IPS-18a (cell line): ENCODE results near the gene SMPD1.

Source experiments
- H3K27ac ChIP-seq: one replicate; pipeline ENCODE4 v1.5.1; 2013; ENCODE audit warnings: low read length
- H3K27me3 ChIP-seq: one replicate; pipeline ENCODE4 v1.6.1; 2013; ENCODE audit warnings: mild to moderate bottlenecking, low read length; ENCODE audit not compliant: control insufficient read depth, insufficient read depth
- H3K36me3 ChIP-seq: one replicate; pipeline ENCODE4 v1.6.1; 2013; ENCODE audit warnings: low read depth, low read length; ENCODE audit not compliant: control insufficient read depth
- H3K4me1 ChIP-seq: one replicate; pipeline ENCODE4 v1.6.1; 2013; ENCODE audit warnings: low read depth, low read length; ENCODE audit not compliant: control insufficient read depth
- H3K4me3 ChIP-seq: one replicate; pipeline ENCODE4 v1.5.1; 2013; ENCODE audit warnings: low read length
- H3K9ac ChIP-seq: one replicate; pipeline ENCODE4 v1.6.1; 2013; ENCODE audit warnings: mild to moderate bottlenecking, low read length, moderate library complexity
- H3K9me3 ChIP-seq: one replicate; pipeline ENCODE4 v1.6.1; 2013; ENCODE audit warnings: low read depth, low read length; ENCODE audit not compliant: control insufficient read depth

The SMPD1 gene

DNA sequence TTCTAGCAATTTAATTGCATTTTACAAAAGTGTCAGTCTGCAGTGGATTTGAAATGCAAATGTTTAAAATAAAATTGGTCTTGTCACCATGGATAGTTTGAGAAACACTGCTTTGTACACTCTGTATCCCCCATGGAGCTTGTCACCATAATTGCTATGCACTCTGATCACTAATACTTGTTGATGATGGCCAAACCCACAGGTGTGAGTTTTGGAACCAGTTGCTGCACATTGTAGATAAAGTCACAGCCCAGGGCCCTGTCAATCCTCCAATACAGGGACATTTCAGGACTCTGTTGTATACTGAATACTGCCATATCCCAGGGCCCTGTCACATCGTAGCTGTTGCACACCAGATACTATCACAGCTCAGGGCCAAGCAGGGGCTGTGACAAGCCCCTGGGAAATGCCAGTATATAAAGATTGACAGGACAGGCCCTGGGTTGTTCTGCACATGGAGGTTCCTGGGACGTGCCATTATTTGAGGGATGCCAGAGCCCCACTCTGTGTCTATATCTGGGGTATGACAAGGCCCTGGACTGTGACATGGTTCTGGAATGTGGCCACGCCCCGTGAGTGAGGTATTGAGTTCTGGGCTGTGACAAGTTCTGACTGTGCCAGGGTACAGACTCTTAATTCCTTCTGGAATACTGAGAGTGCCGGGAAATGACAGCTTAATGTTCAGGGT is 27.9 kb upstream of the SMPD1 start:
- Histone ChIP-seq H3K27me3 (no peaks in the 10 kb centered on the region), H3K9ac (no peak overlapping the region), H3K36me3 (no peaks in the 10 kb centered on the region), H3K4me3 (no peak overlapping the region), H3K27ac (no peak overlapping the region), H3K4me1 (no peaks in the 10 kb centered on the region), H3K9me3 (no peaks in the 10 kb centered on the region)

DNA sequence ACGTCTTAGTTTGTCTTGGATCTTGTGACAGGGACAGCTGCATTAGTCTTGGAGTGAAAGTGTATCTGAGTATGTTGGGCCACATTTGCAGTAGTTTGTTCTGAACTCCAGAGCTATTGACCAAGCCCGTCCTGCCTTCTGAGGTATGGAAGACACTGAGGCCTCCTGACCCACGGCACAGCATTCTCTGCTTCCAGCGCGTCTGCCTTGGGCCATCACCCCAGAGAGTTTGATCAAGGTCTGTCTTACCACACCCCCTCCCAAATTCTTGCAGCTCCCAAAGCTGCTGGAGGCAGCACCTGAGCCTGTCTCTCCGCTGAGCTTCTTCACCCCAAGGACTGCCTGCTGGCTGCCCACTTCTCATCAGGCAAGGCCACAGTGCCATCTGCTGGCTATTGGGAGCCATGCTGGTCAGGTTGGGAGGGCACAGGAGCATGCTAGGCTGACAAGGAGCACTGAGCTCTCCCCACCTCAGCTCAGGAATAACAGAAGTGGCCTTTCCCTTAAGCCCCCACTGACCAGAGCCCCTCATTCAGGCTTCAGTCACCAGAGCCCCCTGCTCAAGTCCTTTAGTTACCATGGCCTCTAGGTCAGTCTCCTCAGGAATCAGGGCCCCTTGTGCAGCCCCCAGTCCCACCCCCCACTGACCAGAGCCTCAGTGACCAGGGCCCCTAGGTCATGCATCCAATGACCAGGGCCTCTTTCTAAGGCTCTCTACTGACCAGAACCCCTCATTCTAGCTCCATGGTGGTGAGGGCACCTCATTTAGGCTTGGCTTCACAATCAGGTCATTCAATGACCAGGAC is 27.2 kb upstream of the SMPD1 start:
- Histone ChIP-seq H3K9me3 (no peaks in the 10 kb centered on the region), H3K27me3 (no peaks in the 10 kb centered on the region), H3K4me3 (no peak overlapping the region), H3K4me1 (no peaks in the 10 kb centered on the region), H3K9ac (no peak overlapping the region), H3K27ac (no peak overlapping the region), H3K36me3 (no peaks in the 10 kb centered on the region)

DNA sequence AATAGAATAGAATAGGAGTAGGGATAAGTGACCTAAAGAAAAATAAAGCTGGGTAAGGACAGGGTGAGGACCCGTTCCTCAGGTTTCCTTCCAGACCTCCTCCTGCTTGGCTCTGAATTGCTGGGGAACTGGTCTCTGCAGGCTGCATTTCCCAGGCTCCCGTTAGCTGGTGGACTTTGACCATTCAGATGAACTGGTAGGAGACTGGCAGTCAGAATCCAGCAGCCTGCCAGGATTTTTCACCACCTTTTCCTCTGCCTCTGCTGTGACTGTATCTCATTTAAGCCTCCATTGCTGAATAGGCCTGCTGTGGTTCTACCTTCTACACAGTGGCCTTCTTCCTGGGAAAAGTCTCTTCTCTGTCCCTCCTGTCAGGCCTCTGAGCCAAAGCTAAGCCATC is 24.6 kb upstream of the SMPD1 start:
- Histone ChIP-seq H3K4me1 (no peaks in the 10 kb centered on the region), H3K4me3 (no peak overlapping the region), H3K27me3 (no peaks in the 10 kb centered on the region), H3K9ac (no peak overlapping the region), H3K27ac (no peak overlapping the region), H3K9me3 (no peaks in the 10 kb centered on the region), H3K36me3 (no peaks in the 10 kb centered on the region)

DNA sequence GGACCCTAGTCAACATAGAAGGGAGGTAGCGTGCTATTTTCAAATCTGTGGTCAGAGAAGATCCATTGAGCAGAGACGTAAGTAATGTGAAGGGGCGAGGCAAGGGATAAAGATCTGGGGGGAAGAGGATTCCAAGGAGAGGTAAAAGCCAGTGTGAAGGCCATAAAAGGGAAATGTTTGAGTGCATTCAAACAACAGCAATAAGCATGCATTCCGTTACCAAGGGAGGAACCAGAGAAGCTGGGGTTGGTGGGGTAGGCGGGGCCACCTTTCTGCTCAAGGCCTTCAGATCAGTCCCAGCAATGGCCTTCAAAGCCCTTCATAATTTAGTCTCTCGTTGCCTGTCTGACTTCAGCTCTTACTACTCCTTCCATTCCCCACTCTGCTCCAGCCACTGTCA is 18.4 kb upstream of the SMPD1 start:
- Histone ChIP-seq H3K27me3 (no peaks in the 10 kb centered on the region), H3K36me3 (no peaks in the 10 kb centered on the region), H3K4me3 (no peak overlapping the region)

DNA sequence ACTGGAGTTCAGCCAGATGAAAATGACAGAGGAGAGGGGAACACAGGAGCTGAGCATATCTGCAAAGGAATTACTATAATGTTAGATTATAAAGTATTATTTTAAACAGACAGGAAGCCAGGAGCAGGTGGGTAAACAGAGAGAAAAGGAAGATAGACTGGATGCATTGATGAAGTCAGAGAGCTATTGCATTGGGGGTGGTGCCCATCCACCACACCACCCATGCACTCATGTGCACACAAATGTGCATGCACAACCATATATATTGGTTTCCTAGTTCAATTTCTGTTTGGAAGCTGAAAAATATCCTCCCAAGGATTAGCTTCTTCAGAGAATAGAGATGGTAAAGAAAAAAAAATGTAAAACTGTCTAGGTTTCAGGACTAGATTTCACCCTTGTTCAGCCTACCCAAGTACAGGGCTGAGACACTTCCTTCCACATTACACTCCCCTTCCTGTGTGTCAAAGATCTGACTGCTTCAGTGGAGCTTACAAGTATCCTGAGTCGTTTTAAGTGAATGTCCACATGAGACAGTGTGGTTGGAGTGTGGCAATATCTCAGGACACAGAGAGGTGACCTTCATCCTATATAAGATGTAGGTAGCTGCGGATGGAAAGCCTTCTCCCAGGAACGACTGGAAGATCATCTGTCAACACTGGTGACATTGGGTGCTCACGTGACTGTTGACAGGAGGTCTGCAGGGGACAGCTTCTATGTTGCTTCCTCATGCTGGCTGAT is 12.2 kb upstream of the SMPD1 start:
- H3K36me3 ChIP-seq = no peaks in the 10 kb centered on the region
- no peaks in the 10 kb centered on the region for H3K27me3 ChIP-seq
- peaks cover 9% of the 10 kb centered on the region for H3K4me1 ChIP-seq
- H3K4me3 ChIP-seq = no peak overlapping the region
- no peaks in the 10 kb centered on the region for H3K9me3 ChIP-seq
- H3K9ac ChIP-seq = no peak overlapping the region
- no peak overlapping the region for H3K27ac ChIP-seq

More for the DNA sequence above, 18.4 kb upstream of the SMPD1 start:
- H3K9ac ChIP-seq = no peak overlapping the region
- no peaks in the 10 kb centered on the region for H3K4me1 ChIP-seq
- H3K27ac ChIP-seq = no peak overlapping the region
- H3K9me3 ChIP-seq = no peaks in the 10 kb centered on the region

DNA sequence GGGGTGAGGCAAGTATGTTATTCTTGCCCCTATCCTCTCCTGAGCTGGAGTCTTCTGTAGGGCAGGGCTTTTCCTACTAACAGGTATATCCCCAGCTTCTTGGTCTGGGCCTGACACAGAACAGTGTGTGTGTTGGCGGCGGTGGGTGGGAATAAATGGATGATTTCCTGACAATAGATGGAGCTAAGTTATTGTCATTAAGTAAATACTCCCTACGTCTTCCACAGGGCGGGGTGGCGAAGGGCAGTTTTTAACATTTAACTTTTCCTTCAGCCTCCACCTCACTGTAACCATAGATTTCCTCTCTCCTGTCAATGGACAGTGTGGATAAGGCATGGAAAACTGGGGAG is 11.7 kb upstream of the SMPD1 start:
- Histone ChIP-seq H3K9ac (no peak overlapping the region), H3K4me3 (no peak overlapping the region), H3K27ac (no peak overlapping the region), H3K27me3 (no peaks in the 10 kb centered on the region), H3K36me3 (no peaks in the 10 kb centered on the region), H3K4me1 (peaks cover 9% of the 10 kb centered on the region), H3K9me3 (no peaks in the 10 kb centered on the region)

DNA sequence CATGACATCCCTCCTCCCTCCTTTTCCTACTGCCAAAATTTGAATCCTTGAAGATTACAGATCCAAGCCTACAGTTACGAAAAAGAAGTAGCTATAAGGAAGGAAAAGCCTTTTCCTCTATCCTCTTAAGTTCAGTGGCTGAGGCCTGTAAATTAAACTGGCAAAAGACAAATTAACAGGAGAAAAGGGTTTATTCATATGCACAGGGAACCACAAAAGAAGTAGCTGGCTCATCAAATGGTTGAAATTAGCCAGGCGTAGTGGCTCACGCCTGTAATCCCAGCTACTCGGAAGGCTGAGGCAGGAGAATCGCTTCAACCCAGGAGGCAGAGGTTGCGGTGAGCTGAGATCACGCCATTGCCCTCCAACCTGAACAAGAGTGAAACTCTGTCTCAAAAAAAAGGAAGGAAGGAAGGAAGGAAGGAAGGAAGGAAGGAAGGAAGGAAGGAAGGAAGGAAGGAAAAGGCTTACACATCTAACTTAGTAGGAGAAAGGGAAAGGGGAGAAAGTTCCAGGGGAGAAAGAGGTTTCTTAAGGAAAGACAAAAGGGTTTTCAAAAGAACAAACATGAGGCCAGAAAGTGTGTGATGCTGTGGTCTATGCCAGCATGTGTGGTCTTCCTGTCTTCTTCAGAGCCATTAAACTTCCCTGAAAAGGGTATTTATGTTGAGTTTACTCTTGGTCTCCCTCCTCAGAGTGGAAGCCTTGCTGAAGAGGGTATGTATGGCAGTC is 5.1 kb upstream of the SMPD1 start:
- Histone ChIP-seq H3K36me3 (no peaks in the 10 kb centered on the region), H3K27ac (no peak overlapping the region), H3K4me3 (no peak overlapping the region), H3K9me3 (no peaks in the 10 kb centered on the region), H3K27me3 (peaks cover 5% of the 10 kb centered on the region), H3K9ac (no peak overlapping the region), H3K4me1 (peaks cover 32% of the 10 kb centered on the region)

DNA sequence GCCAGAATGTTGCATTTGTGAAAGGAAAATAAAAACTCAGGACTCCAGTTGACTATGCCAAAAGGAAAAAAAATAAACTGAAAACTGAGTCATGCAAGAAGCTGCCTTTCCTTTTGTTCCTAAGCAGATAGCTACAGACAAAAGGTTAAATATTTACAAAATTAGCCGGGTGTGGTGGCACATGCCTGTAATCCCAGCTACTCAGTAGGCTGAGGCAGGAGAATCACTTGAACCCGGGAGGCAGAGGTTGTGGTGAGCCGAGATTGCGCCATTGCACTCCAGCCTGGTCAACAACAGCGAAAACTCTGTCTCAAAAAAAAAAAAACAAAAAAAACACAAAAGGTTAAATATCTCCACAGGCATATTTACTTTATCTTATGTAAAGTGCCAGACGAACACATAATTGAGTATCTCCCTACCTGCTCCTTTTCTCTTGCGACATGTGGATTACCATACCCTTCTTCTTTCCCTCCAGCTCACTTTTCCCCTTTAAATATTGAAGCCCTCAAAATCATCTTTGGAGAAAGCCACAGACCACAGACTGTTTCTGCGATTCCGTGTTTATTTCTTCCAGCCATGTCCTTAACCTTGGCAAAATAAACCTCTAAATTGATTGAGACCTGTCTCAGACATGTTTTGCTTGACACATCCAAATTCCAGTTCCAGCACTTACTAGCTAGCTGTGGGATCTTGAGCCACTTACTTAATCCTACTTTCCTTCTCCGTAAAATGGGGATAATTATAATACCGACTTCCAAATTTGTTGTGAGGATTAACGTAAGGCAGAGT is 2.3 kb upstream of the SMPD1 start:
- Histone ChIP-seq H3K4me1 (peaks cover 23% of the 10 kb centered on the region), H3K27me3 (peaks cover 13% of the 10 kb centered on the region), H3K4me3 (no peak overlapping the region), H3K27ac (no peak overlapping the region), H3K36me3 (no peaks in the 10 kb centered on the region), H3K9me3 (no peaks in the 10 kb centered on the region), H3K9ac (no peak overlapping the region)

DNA sequence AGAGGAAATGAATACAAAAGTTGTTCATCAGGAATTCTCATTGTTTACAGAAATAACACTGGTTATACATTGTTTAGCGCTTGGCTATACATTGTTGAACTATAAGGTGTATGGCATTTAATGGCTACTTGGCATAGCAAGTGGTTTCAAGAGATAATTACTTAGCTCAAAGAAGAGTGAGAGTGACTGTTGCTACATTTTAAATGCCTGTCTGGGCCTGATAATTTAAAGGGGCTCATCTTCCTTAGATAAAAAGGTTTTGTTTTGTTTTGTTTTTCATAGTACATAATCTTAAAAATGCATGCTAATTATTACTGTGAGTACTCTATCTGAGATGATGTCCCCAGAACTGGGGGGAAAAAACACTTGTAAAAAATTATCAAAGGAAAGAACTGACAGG is 1.5 kb upstream of the SMPD1 start:
- H3K4me3 ChIP-seq = no peak overlapping the region
- H3K9me3 ChIP-seq = no peaks in the 10 kb centered on the region
- no peak overlapping the region for H3K27ac ChIP-seq
- peaks cover 23% of the 10 kb centered on the region for H3K4me1 ChIP-seq
- no peak overlapping the region for H3K9ac ChIP-seq
- peaks cover 13% of the 10 kb centered on the region for H3K27me3 ChIP-seq
- no peaks in the 10 kb centered on the region for H3K36me3 ChIP-seq

DNA sequence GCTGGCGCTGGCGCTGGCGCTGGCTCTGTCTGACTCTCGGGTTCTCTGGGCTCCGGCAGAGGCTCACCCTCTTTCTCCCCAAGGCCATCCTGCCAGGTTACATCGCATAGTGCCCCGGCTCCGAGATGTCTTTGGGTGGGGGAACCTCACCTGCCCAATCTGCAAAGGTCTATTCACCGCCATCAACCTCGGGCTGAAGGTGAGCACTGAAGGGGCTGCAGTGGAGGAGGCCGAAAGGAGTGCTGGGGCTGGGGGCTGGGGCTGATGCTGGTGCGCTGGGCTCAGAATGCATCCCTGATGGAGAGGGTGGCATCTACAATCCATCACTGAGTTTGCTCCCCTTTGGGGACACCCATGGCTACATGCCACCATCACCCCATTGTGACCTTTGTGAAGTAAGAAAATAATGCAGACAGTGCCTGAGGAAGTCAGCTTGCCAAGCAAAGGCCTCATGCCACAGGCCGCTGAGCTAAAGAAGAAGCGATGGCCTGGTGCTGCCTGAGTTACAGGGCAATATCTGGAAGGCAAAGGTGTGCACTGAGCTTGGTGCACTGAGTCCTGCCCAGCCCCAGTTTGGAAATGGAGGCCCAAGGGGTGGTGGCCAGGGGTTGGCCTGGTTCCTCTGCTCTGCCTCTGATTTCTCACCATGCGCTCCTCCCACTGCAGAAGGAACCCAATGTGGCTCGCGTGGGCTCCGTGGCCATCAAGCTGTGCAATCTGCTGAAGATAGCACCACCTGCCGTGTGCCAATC is 620 bp downstream of the SMPD1 start:
- Histone ChIP-seq H3K27me3 (peaks cover 13% of the 10 kb centered on the region), H3K9ac (no peak overlapping the region), H3K27ac (no peak overlapping the region), H3K4me3 (peak overlapping the region; percentile 70), H3K4me1 (peaks cover 11% of the 10 kb centered on the region), H3K36me3 (no peaks in the 10 kb centered on the region), H3K9me3 (no peaks in the 10 kb centered on the region)
